ENCODE results near the gene RHOT2.

The RHOT2 gene

GRCh38 chr16:632486-633335 lies 35.2 kb upstream of the RHOT2 start:
- DNase-seq (ENCODE audit: extremely low read depth in 1 of 2, low read depth in 1 of 2), result no peak

GRCh38 chr16:633336-634050 lies 34.4 kb upstream of the RHOT2 start:
- DNase-seq (ENCODE audit: extremely low read depth in 1 of 2, low read depth in 1 of 2), result no peak

- DNase-seq (ENCODE audit: extremely low read depth in 1 of 2, low read depth in 1 of 2), result no peak
These were observed 33.8 kb upstream of the RHOT2 start for GRCh38 chr16:634051-634670.

GRCh38 chr16:634996-635395 lies 32.9 kb upstream of the RHOT2 start:
- DNase-seq (ENCODE audit: extremely low read depth in 1 of 2, low read depth in 1 of 2), result no peak

DNA sequence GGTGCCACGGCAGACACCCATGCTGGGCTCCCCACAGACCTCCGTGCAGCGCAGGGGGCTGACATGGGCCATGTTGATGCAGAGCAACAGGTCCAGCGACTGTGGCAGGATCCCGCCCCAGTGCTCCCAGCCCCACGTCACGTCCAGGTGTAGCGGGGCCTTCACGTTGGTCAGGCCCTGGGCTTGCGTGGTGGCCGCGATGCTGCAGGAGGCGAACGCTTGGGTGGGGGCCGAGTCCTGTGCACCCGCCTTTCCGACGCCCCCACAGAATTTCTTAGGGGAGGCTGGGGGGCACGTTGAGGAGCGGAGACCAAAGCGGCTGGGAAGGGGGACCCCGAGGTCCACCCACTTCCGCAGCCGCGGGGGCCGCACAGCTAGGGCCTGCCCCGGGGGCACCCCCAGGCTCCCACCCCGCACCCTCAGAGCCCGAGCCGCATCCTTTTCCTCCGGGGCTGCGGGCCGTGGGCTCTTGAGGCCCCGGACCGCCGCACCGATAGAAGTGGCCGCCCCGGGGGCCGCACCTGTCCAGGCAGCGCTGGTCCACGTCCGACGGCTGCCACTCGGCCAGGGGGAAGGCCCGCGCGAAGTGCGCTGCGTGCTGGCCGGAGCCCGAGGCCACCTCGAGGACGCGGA lies 32.2 kb upstream of the RHOT2 start:
- DNase-seq (ENCODE audit: extremely low read depth in 1 of 2, low read depth in 1 of 2), result no peak

DNA sequence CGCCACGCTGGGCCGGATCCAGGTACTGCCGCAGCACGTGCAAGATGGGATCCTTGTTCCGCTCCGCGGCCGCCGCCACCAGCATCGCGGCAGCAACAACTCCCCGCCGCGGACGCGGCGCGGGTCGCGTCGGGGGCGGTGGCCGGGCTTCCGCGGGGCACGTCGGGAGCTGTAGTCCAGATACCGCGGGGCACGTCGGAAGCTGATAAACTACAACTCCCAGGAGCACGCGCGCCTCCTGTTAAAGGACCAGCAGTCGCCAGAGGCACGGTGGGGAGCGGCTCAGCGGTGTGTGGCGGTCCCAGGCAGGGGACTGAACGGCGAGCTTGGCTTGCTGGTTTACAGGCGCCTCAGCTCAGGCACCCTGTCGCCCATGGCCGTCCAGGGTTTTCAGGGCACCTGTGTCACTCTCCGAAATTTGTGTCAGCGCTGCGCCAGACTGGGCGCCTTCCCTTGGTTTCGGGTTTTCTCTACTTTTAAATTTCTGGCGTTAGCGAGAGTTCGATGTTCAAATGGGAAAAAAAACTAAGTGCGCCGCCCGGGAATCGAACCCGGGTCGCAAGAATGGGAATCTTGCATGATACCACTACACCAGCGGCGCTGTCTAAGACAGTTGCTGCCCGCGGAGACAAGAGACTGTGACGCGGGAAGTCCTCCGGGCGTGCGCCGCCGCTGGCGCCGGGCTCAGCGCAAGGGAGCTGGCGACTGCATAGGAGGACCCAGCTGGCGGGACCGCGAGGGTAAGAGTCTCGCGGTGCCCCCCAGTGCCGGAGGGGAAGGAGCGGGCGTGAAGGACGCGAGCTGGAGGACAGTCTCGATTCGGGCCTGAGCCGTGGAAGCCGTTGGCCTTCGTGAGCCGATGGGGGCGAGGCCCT lies 31.5 kb upstream of the RHOT2 start, which contains the start of gene METTL26:
TSS of gene METTL26 (minus strand) at position 100 of the 875 bp plus-strand sequence. CDS start at position 85, 15 bp downstream.
- DNase-seq (ENCODE audit: extremely low read depth in 1 of 2, low read depth in 1 of 2), result peak; percentile 79 to 81

DNA sequence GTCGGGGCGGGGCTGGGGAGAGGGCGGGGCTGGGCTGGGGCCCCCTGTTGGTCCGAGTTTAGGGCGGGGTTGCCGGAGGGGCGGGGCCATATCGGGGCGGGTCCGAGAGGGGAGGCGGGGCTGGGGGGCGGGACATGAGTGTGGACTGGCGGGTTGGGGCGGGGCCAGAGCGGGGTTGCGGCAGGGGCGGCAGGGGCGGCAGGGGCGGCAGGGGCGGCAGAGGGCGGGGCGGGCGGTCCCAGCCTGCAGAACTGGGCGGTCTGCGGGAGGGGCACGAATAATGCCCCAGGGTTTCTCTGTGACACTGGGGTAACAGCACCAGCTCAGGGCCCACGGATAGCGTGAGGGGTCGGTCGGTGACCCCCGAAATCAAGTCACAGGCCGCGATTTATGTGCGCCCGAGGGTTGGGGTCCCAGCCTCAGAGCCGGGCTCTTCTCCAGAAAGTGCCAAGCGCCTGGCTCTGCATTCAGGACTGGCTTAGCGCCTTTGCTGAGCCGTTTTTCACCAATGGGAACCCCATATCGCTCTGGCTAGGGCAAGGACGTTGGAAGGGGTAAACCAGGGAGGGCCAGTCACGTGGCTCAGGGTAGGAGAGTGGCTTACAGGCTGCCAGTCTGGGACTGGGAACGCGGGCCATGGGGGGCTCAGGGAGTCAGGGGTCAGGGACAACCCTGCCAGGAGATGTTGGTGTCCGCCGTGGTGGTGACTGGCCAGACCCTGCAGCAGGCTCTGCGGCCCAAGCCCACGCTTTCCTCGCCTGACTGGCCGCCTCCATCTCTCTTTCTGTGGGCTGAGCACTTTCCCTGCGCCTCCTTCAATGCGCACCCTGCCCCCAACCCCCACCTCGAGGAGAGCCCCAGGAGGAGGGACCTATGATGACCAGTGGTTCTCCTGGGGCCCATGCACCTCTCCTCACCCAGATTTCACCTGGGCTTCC lies 30.6 kb upstream of the RHOT2 start:
- peak; percentile 60 to 83 for DNase-seq (ENCODE audit: extremely low read depth in 1 of 2, low read depth in 1 of 2)

GRCh38 chr16:638034-638543 lies 29.8 kb upstream of the RHOT2 start:
- no peak for DNase-seq (ENCODE audit: extremely low read depth in 1 of 2, low read depth in 1 of 2)

DNA sequence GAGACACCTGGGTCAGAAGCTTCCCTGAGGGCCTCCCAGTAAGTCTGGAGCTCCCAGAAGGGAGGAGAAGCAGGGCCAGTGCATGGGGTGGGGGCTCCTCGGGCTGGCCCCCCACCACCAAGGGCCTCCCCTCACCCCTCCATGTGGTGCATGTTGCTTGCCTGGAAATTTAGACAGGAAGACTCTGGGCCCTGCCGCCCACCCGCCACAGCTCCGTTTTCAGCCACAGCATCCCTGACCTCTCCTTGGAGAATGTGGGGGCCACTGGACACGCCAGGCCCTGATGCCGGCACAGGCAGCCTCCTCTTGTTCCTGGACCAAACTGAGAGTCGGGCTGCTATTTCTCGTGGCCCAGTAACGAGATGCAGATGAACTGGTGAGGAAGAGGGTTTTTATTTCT lies 29.1 kb upstream of the RHOT2 start:
- no peak for DNase-seq (ENCODE audit: extremely low read depth in 1 of 2, low read depth in 1 of 2)

DNA sequence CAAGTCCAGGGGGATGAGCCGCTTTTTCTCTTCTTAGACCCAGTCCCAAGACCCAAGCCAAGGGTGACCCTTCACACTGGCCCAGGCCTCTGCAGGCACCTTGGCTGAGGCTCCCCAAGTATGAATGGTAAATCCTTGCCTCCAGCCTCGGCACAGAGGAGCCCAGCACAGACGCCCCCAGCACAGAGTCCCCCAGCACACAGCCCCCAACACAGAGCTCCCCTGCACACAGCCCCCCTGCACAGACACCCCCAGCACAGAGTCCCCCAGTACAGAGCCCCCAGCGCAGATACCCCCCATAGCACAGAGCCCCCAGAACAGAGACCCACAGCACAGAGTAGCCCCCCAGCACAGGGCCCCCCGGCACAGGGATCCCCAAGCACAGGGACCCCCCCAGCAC lies 27.3 kb upstream of the RHOT2 start:
- no peak for DNase-seq (ENCODE audit: extremely low read depth in 1 of 2, low read depth in 1 of 2)

- peak in 1 of 2 donors; percentile 33 for DNase-seq (ENCODE audit: extremely low read depth in 1 of 2, low read depth in 1 of 2)
These were observed 26.4 kb upstream of the RHOT2 start, which contains the start of gene MCRIP2 for GRCh38 chr16:641326-642188. TSS of gene MCRIP2 (plus strand) at chr16:641828. CDS start at chr16:641992, 164 bp downstream.

DNA sequence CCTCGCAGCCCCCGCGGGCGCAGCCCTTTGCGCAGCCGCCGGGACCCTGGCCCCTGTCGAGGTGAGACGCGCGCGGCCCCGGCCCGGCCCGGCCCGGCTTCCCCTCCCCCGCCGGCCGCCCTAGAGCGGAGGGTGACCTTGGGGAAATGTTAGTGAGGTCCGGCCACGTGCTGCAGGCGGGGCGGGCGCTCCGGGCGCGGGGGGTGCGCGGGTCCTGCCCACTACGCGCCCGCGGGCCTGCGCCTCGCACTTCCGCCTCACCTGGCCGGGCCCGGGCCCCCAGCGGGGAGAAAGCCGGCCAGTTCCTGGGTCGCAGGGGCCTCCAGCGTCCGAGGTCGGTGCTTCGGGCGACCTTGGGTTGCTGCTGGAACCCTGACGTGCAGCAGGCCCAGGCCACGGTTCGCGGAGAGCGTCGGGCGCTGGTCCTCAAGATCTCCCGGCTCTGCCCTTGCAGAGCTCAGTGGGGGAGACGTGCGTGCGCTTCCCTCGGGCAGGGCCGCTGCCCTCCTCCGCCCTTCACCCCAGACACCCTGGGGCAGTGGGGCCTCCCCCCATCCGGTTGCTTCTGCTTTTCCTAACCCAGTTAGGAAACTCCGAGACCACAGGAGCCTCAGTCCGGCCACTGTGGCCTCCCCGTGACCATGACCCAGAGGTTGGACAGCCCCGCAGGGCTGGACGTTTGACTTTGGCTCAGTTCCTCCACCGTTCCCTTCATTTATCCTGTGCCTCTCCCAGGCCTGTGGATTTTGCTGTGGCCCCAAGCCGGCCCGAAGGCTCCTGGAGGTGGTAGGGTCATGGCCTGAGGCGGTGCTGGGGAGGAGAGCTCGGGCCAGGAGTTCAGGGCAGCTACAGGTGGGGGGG lies 25.5 kb upstream of the RHOT2 start:
- DNase-seq (ENCODE audit: extremely low read depth in 1 of 2, low read depth in 1 of 2), result no peak

GRCh38 chr16:643050-643368 lies 24.9 kb upstream of the RHOT2 start:
- no peak for DNase-seq (ENCODE audit: extremely low read depth in 1 of 2, low read depth in 1 of 2)

DNA sequence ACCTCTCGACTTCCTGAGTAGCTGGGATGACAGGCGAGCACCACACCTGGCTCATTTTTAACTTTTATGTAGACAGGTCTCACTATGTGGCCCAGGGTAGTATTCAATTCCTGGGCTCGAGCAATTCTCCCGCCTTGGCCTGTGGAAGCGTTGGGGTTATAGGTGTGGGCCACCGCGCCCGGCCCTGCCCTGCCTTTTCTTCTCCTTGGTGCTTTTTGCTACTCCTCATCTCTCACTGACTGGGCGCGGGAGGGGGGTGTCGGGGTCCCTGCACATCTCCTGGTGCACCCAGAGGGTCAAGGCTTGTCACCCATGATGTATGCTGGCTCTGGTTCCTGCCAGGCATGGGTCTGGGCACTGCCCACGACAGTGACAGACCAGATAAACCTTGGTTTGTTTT lies 23.4 kb upstream of the RHOT2 start:
- DNase-seq (ENCODE audit: extremely low read depth in 1 of 2, low read depth in 1 of 2), result no peak

DNA sequence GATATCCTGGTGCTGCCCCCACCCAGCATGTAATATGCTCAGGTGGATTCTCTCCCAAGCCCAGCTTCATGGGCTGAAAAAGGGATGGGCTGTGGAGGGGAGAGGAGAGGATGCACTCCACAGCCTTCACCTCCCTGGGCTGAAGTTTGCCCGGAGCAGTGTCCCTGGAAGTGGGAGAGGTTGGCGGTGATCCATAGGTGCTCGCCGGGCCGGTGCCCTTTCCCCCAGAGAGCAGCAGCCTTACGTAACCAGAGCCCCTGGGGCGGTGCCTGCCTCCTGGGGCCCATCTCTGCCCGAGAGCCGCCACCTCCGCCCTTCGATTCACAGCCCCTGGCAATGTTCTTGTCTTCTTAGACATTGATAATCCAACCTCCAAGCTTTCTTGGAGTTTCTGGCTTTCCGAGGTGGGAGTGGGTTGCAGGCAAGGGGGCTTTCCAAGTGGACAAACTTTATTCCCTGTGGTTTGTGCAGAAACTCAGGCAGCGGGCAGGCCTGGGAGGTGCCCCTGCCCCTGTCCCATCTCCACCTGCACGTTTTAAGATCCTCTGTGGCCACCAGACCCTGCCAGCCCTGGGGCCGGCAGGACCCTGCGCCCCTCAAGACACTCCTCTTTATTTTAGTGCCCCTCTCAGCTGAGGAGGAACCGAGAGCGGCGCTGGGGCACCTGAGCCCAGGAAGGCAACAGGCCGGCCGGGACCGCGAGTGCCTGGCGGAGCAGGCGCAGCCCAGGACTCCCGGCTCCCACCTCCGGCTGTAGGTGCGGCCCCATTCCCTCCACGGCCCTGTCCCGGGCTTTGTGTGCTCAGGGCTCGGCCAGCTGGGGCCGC lies 21.9 kb upstream of the RHOT2 start:
- no peak for DNase-seq (ENCODE audit: extremely low read depth in 1 of 2, low read depth in 1 of 2)

DNA sequence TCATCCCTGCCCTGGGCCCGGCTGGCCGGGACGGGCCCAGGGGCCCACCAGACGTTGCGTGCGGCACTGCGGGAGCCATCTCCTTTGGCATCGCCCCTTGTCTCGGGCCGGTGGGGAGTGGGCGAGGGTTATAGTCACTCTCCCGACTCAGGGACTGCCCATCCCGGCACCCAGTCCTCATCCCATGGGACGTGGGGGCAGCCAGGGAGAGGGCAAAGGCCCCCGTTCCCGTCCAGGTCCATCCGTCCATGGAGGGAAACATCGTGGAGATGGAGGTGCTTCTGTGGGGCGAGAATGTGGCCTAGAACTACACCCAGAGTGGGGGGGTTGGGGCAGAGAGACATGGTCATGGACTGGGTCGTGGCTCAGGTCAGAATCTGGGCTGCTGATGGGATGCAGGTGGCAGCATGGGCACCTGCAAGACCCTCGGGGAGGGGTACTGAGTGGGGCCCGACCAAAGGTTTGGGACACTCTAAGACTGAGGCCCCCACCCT lies 21.2 kb upstream of the RHOT2 start:
- DNase-seq (ENCODE audit: extremely low read depth in 1 of 2, low read depth in 1 of 2), result no peak
